ENCODE measurements around the gene COL4A2.

Gene COL4A2

GRCh38 chr13:110521946-110522345, 214.9 kb downstream of the COL4A2 start:
- no peaks in the 10 kb centered on the region for H3K9me3 ChIP-seq (ENCODE audit: insufficient read depth, low read length)
- peaks cover 36% of the 10 kb centered on the region for H3K36me3 ChIP-seq (ENCODE audit: insufficient read depth, insufficient read length, low read length)
- H3K4me1 ChIP-seq (ENCODE audit: insufficient read depth, insufficient read length), result peaks cover 5% of the 10 kb centered on the region
- TF ChIP-seq ZNF274 (IDR thresholded peaks at IDR 0.05; ENCODE audit: low read depth, low read length), result no peak
- TF ChIP-seq SUZ12 (IDR thresholded peaks at IDR 0.05; ENCODE audit: extremely low read depth, insufficient read depth, insufficient read length), result no peak
- no peak for TF ChIP-seq YY1 (IDR thresholded peaks at IDR 0.05; ENCODE audit: insufficient read depth, insufficient read length)
- no peak for DNase-seq (ENCODE audit: low read depth, low spot score)
- H3K27me3 ChIP-seq (ENCODE audit: insufficient read depth, insufficient read length), result no peaks in the 10 kb centered on the region
- H3K9ac ChIP-seq (ENCODE audit: insufficient read length, low read depth), result no peak overlapping the region
- H3K4me3 ChIP-seq (ENCODE audit: insufficient read length, low read depth), result no peak overlapping the region

GRCh38 chr13:110522721-110523120, 215.6 kb downstream of the COL4A2 start:
- Histone ChIP-seq H3K4me3 (ENCODE audit: insufficient read length, low read depth) (no peak overlapping the region), H3K27me3 (ENCODE audit: insufficient read depth, insufficient read length) (no peaks in the 10 kb centered on the region), H3K36me3 (ENCODE audit: insufficient read depth, insufficient read length, low read length) (peaks cover 38% of the 10 kb centered on the region), H3K9ac (ENCODE audit: insufficient read length, low read depth) (no peak overlapping the region), H3K9me3 (ENCODE audit: insufficient read depth, low read length) (no peaks in the 10 kb centered on the region), H3K4me1 (ENCODE audit: insufficient read depth, insufficient read length) (peaks cover 5% of the 10 kb centered on the region)
- TF ChIP-seq ZNF274 (IDR thresholded peaks at IDR 0.05; ENCODE audit: low read depth, low read length), result no peak
- TF ChIP-seq YY1 (IDR thresholded peaks at IDR 0.05; ENCODE audit: insufficient read depth, insufficient read length), result no peak
- no peak for TF ChIP-seq SUZ12 (IDR thresholded peaks at IDR 0.05; ENCODE audit: extremely low read depth, insufficient read depth, insufficient read length)
- no peak for DNase-seq (ENCODE audit: low read depth, low spot score)

GRCh38 chr13:110523180-110523579, 216.1 kb downstream of the COL4A2 start:
- no peak for DNase-seq (ENCODE audit: low read depth, low spot score)
- no peak overlapping the region for H3K4me3 ChIP-seq (ENCODE audit: insufficient read length, low read depth)
- H3K27me3 ChIP-seq (ENCODE audit: insufficient read depth, insufficient read length), result no peaks in the 10 kb centered on the region
- H3K9me3 ChIP-seq (ENCODE audit: insufficient read depth, low read length), result no peaks in the 10 kb centered on the region
- no peak overlapping the region for H3K9ac ChIP-seq (ENCODE audit: insufficient read length, low read depth)
- peaks cover 3% of the 10 kb centered on the region for H3K4me1 ChIP-seq (ENCODE audit: insufficient read depth, insufficient read length)
- TF ChIP-seq ZNF274 (IDR thresholded peaks at IDR 0.05; ENCODE audit: low read depth, low read length) (no peak), YY1 (IDR thresholded peaks at IDR 0.05; ENCODE audit: insufficient read depth, insufficient read length) (no peak), SUZ12 (IDR thresholded peaks at IDR 0.05; ENCODE audit: extremely low read depth, insufficient read depth, insufficient read length) (no peak)
- H3K36me3 ChIP-seq (ENCODE audit: insufficient read depth, insufficient read length, low read length), result peaks cover 38% of the 10 kb centered on the region

GRCh38 chr13:110523838-110524540, 216.9 kb downstream of the COL4A2 start:
- TF ChIP-seq SUZ12 (IDR thresholded peaks at IDR 0.05; ENCODE audit: extremely low read depth, insufficient read depth, insufficient read length) (no peak), YY1 (IDR thresholded peaks at IDR 0.05; ENCODE audit: insufficient read depth, insufficient read length) (no peak), ZNF274 (IDR thresholded peaks at IDR 0.05; ENCODE audit: low read depth, low read length) (no peak)
- DNase-seq (ENCODE audit: low read depth, low spot score), result no peak
- Histone ChIP-seq H3K36me3 (ENCODE audit: insufficient read depth, insufficient read length, low read length) (peaks cover 35% of the 10 kb centered on the region), H3K4me3 (ENCODE audit: insufficient read length, low read depth) (no peak overlapping the region), H3K9me3 (ENCODE audit: insufficient read depth, low read length) (0 out of 2 replicates have a peak, but pooled peaks cover 2% of the 10 kb centered on the region), H3K27me3 (ENCODE audit: insufficient read depth, insufficient read length) (no peaks in the 10 kb centered on the region), H3K9ac (ENCODE audit: insufficient read length, low read depth) (no peak overlapping the region), H3K4me1 (ENCODE audit: insufficient read depth, insufficient read length) (peaks cover 3% of the 10 kb centered on the region)

GRCh38 chr13:110524541-110525257, 217.6 kb downstream of the COL4A2 start:
- DNase-seq (ENCODE audit: low read depth, low spot score), result no peak
- Histone ChIP-seq H3K27me3 (ENCODE audit: insufficient read depth, insufficient read length) (no peaks in the 10 kb centered on the region), H3K4me1 (ENCODE audit: insufficient read depth, insufficient read length) (peaks cover 3% of the 10 kb centered on the region), H3K36me3 (ENCODE audit: insufficient read depth, insufficient read length, low read length) (peaks cover 29% of the 10 kb centered on the region), H3K9me3 (ENCODE audit: insufficient read depth, low read length) (peaks cover 9% of the 10 kb centered on the region; the same call in 1 of the 2 replicates), H3K4me3 (ENCODE audit: insufficient read length, low read depth) (no peak overlapping the region), H3K9ac (ENCODE audit: insufficient read length, low read depth) (no peak overlapping the region)
- no peak for TF ChIP-seq ZNF274 (IDR thresholded peaks at IDR 0.05; ENCODE audit: low read depth, low read length)
- no peak for TF ChIP-seq YY1 (IDR thresholded peaks at IDR 0.05; ENCODE audit: insufficient read depth, insufficient read length)
- TF ChIP-seq SUZ12 (IDR thresholded peaks at IDR 0.05; ENCODE audit: extremely low read depth, insufficient read depth, insufficient read length), result no peak

GRCh38 chr13:110525328-110526319, 218.5 kb downstream of the COL4A2 start:
- TF ChIP-seq YY1 (IDR thresholded peaks at IDR 0.05; ENCODE audit: insufficient read depth, insufficient read length), result no peak
- no peak for DNase-seq (ENCODE audit: low read depth, low spot score)
- no peaks in the 10 kb centered on the region for H3K27me3 ChIP-seq (ENCODE audit: insufficient read depth, insufficient read length)
- peaks cover 3% of the 10 kb centered on the region for H3K4me1 ChIP-seq (ENCODE audit: insufficient read depth, insufficient read length)
- peaks cover 20% of the 10 kb centered on the region for H3K36me3 ChIP-seq (ENCODE audit: insufficient read depth, insufficient read length, low read length)
- no peak overlapping the region for H3K9ac ChIP-seq (ENCODE audit: insufficient read length, low read depth)
- no peak overlapping the region for H3K4me3 ChIP-seq (ENCODE audit: insufficient read length, low read depth)
- peaks cover 12% of the 10 kb centered on the region; the same call in 1 of the 2 replicates for H3K9me3 ChIP-seq (ENCODE audit: insufficient read depth, low read length)
